Hematopoietic multipotent progenitor cell (in vitro differentiated cells): ENCODE measurements around the gene PHRF1. TPM values are rescaled to one million over a fixed set of nuclear protein-coding genes. Genes with fewer than 3 reads are reported as not detected.

Experiments used
- DNase-seq, 3 donors: peaks; one replicate each; pipeline ENCODE4 v3.0.0-alpha.2; 2011 to 2015; ENCODE audit warnings: low read depth in 2 of 3, low spot score in 2 of 3
- total RNA-seq: library from RNA; depleted of rRNA; stranded (reverse); fragments of >200 nt; gene quantifications from one replicate; pipeline ENCODE4 v1.2.3, GENCODE V29; 2012

PHRF1 gene
- total RNA-seq, 1 donor: 36.6 TPM

GRCh38 chr11:595400-595799 lies 19.1 kb downstream of the PHRF1 start:
- no peak for DNase-seq

GRCh38 chr11:596374-596773 lies 20.1 kb downstream of the PHRF1 start:
- no peak for DNase-seq

GRCh38 chr11:597166-597725 lies 21.0 kb downstream of the PHRF1 start:
- no peak for DNase-seq

GRCh38 chr11:598005-598680 lies 21.9 kb downstream of the PHRF1 start:
- DNase-seq: no peak

GRCh38 chr11:601573-602245 lies 25.4 kb downstream of the PHRF1 start:
- no peak for DNase-seq

- no peak for DNase-seq
Measured at GRCh38 chr11:603154-603553, 26.9 kb downstream of the PHRF1 start.

- no peak for DNase-seq
Measured at GRCh38 chr11:605286-606129, 29.2 kb downstream of the PHRF1 start.

- no peak for DNase-seq
Measured at GRCh38 chr11:606245-606644, 30.0 kb downstream of the PHRF1 start.

- no peak for DNase-seq
Measured at GRCh38 chr11:607020-607780, 30.9 kb downstream of the PHRF1 start.

GRCh38 chr11:607971-608659 lies 31.8 kb downstream of the PHRF1 start:
- no peak for DNase-seq

- DNase-seq: no peak
Measured at GRCh38 chr11:608791-609251, 32.6 kb downstream of the PHRF1 start.

- no peak for DNase-seq
Measured at GRCh38 chr11:609341-609811, 33.1 kb downstream of the PHRF1 start.

- no peak for DNase-seq
Measured at GRCh38 chr11:610146-610801, 34.0 kb downstream of the PHRF1 start.

- no peak for DNase-seq
Measured at GRCh38 chr11:611001-611996, 35.0 kb downstream of the PHRF1 start.

- DNase-seq: peak in 1 of 3 donors; percentile 51
Measured at GRCh38 chr11:612201-612960, 36.1 kb downstream of the PHRF1 start.

- no peak for DNase-seq
Measured at GRCh38 chr11:612961-613300, 36.7 kb downstream of the PHRF1 start.

GRCh38 chr11:613369-613968 lies 37.2 kb downstream of the PHRF1 start:
- DNase-seq: peak; percentile 44 to 50 (median 45)
